Erythroblast (primary cell): ENCODE measurements around the gene NF1.

Experiments used
- DNase-seq, 2 experiments: peaks; one replicate each; lab custom pipeline; 2025; lab: John Stamatoyannopoulos, UW
- GATA1 ChIP-seq: IDR thresholded peaks from 2 replicates; pipeline ENCODE4 v1.6.1; 2011; ENCODE audit warnings: low read depth, mild to moderate bottlenecking, control low read depth, low read length, moderate library complexity
- POLR2A ChIP-seq: IDR thresholded peaks from 2 replicates; pipeline ENCODE4 v1.6.1; 2011; ENCODE audit warnings: mild to moderate bottlenecking, low read length

The NF1 gene

GRCh38 chr17:31094600-31095235, at the start of gene NF1:
Gene NF1, plus strand, starts transcription at chr17:31094977. Its CDS starts 333 bp downstream, at chr17:31095310.
- peak; percentile 95 to 97 for DNase-seq
- TF ChIP-seq GATA1 (no peak), POLR2A (peak; percentile 54)

GRCh38 chr17:31046856-31047425, 47.8 kb upstream of the NF1 start:
- peak in 1 of 2 experiments; percentile 11 for DNase-seq

GRCh38 chr17:31048142-31048541, 46.6 kb upstream of the NF1 start:
- no peak for DNase-seq
- no peak for TF ChIP-seq GATA1
- no peak for TF ChIP-seq POLR2A

- no peak for DNase-seq
- no peak for TF ChIP-seq POLR2A
- no peak for TF ChIP-seq GATA1
Observed at GRCh38 chr17:31048780-31049179, 46.0 kb upstream of the NF1 start.

GRCh38 chr17:31050948-31051347, 43.8 kb upstream of the NF1 start:
- DNase-seq, result no peak
- TF ChIP-seq POLR2A (no peak), GATA1 (no peak)

GRCh38 chr17:31051506-31051905, 43.3 kb upstream of the NF1 start:
- DNase-seq, result no peak
- no peak for TF ChIP-seq POLR2A
- no peak for TF ChIP-seq GATA1

- DNase-seq, result peak; percentile 12 to 27
- TF ChIP-seq GATA1 (no peak), POLR2A (no peak)
Observed at GRCh38 chr17:31052187-31052889, 42.4 kb upstream of the NF1 start.

- DNase-seq, result no peak
- TF ChIP-seq POLR2A, result no peak
- no peak for TF ChIP-seq GATA1
Observed at GRCh38 chr17:31053071-31053470, 41.7 kb upstream of the NF1 start.

- DNase-seq, result no peak
- TF ChIP-seq GATA1, result no peak
- no peak for TF ChIP-seq POLR2A
Observed at GRCh38 chr17:31054761-31055160, 40.0 kb upstream of the NF1 start.

- TF ChIP-seq GATA1, result no peak
- no peak for TF ChIP-seq POLR2A
Observed at GRCh38 chr17:31058976-31059375, 35.8 kb upstream of the NF1 start.

GRCh38 chr17:31060791-31061550, 33.8 kb upstream of the NF1 start:
- no peak for DNase-seq
- TF ChIP-seq GATA1 (no peak), POLR2A (no peak)

More at GRCh38 chr17:31058976-31059375, 35.8 kb upstream of the NF1 start:
- DNase-seq, result no peak

- peak in 1 of 2 experiments; percentile 8 for DNase-seq
- TF ChIP-seq GATA1 (no peak), POLR2A (no peak)
Observed at GRCh38 chr17:31061678-31062077, 33.1 kb upstream of the NF1 start.

GRCh38 chr17:31062346-31062745, 32.4 kb upstream of the NF1 start:
- TF ChIP-seq POLR2A, result no peak
- TF ChIP-seq GATA1, result no peak
- DNase-seq, result no peak

GRCh38 chr17:31064707-31065106, 30.1 kb upstream of the NF1 start:
- DNase-seq, result no peak
- TF ChIP-seq POLR2A (no peak), GATA1 (no peak)
